Pons (tissue), 1 donor: ENCODE measurements around the gene GFI1B.
A peak's percentile ranks its signal among the peaks of the same experiment; 100 is the strongest.
"Not testable (repeated sequence)": the region's sequence is repeated elsewhere in the genome, so short reads cannot be mapped to it uniquely, and the experiment has no call there.

Experiments used
- DNase-seq: peaks from one replicate; pipeline ENCODE4 v3.0.0-alpha.2; 2016; ENCODE audit warnings: low spot score

Gene GFI1B

GRCh38 chr9:132978451-132979131, at the start of gene GFI1B:
GFI1B (plus strand) TSS chr9:132978694; CDS start chr9:132986679, 7,985 bp downstream.
- no peak for DNase-seq

DNA sequence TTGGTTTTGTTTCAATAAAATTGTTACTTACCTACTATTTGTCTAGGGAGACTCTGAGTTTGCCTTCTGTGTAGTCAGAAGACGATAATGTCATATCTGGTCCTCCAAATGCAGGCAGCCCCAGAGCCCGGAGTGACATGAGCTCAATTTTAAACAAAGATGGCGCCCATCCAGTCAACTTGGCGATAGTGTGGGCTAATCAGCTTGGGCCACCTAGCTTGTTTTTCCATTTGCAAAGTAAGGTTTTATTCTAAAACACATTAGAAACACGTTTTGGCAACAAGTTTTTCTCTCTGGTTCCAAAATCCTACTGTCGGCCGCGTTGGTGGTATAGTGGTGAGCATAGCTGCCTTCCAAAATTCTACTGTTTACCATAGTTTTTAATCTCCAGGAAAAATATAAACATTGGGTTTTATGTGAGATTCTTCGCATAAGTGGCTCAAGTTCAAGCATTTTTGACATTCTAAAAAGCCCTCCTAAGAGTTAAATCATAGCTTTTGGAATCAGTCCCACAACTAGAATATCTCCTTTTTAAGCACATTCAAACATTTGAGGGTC, 47.2 kb upstream of the GFI1B start:
- no peak for DNase-seq

- DNase-seq: no peak
Observed at GRCh38 chr9:132935026-132935425, 43.5 kb upstream of the GFI1B start.

- DNase-seq: no peak
Observed at GRCh38 chr9:132937463-132937901, 41.0 kb upstream of the GFI1B start.

DNA sequence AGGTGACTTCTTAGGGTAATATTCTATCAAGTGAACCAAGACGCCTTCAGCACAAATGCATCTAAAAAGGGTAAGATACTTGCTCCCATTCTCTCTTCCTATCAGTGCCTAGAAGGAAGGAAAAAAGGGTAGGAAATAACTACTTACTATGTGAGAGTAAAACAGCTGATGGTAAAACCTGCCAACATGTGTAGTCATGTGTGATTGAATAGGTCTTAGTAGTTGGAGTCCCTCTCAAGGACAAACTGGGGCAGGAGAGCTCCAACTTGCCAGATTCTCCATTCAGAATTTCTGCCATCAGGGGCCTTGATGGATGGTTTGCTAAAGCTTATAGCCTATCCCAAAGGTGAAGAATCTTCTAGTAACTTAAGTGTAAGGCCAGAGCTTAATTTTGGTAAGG, 39.3 kb upstream of the GFI1B start:
- no peak for DNase-seq

DNA sequence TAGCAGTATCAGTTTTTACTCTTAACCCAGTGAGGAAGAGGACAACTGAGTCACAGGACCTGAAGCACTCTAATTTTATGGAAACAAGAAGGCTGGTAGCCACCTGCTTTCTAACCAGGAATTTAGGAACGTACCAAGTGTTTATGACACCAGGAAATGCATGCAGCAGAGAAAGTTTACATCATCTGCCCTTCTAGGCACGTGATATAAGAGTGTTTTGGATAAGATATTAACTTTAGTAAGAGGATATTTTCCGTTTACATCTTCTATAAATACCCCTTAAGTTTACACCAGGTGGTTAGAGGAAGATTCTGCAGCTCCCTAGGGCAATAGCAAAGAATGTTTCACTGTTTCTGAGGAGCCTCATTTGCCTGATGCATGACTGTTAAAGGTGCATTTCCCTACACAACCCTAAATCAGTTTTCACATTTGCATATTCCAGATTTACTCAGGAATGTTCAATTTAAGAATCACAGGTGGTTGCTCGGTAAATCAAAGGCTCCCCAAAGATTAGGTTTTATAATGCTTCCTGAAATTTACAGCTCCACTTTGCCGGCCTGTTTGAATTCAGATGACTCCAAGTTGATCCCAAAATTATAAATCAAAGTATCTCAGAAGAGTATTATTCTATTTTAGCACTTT, 35.8 kb upstream of the GFI1B start:
- DNase-seq: no peak

GRCh38 chr9:132943651-132944293, 34.7 kb upstream of the GFI1B start:
- peak; percentile 31 for DNase-seq

- DNase-seq: peak; percentile 84
Observed at GRCh38 chr9:132944294-132945185, 34.0 kb upstream of the GFI1B start, which contains the start of gene TSC1. TSC1 (minus strand) TSS chr9:132944616; CDS start chr9:132928872, 15,744 bp downstream.

- peak; percentile 41 for DNase-seq
Observed at GRCh38 chr9:132945186-132946130, 33.0 kb upstream of the GFI1B start.

GRCh38 chr9:132946211-132946610, 32.3 kb upstream of the GFI1B start:
- no peak for DNase-seq

- no peak for DNase-seq
Observed at GRCh38 chr9:132946631-132947295, 31.7 kb upstream of the GFI1B start.

- no peak for DNase-seq
Observed at GRCh38 chr9:132947756-132948155, 30.7 kb upstream of the GFI1B start.

DNA sequence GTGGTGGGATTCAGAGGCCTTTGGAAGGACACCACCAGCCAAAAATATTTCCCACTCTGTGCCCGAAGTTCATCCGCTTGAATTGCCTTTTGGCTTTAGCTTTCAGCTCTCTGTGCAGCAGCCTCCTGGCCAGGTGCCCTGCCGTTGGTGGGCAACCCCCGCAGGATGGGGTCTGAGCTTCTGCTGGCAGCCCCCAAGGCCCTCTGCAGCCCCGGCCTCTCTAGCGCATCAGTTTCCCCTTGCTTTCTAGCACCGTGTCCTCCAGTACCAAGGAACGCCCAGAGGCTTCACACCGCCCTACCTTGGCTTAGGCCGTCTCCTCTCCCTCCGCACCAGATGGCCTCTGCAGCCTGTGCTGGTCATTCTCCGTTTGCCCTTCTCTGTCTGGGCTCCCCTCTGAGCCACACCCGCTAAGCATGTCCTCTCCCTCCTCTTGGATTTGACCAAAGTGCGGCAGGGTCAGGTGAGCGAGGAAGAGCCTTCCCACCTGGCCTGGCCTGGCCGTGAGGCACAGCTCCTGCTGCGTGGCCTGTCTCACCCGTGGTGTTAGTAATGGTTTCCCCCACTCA, 29.9 kb upstream of the GFI1B start:
- DNase-seq: no peak

DNA sequence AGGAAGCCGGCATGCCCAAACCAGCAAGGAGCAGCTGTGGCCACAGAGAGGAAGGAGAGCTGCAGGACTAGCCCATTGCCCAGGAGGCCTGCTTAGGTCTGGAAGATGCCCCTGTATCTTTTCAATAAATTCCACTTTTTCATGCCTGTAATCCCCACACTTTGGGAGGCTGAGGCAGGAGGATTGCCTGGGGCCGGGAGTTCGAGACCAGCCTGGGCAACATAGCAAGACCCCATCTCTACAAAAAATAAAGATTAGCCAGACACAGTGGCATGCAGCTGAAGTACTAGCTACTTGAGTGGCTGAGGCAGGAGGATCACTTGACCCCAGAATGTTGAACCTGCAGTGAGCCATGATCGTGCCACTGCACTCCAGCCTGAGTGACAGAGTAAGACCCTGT, 28.8 kb upstream of the GFI1B start:
- DNase-seq: no peak

GRCh38 chr9:132955123-132955522, 23.4 kb upstream of the GFI1B start:
- DNase-seq: no peak

- DNase-seq: no peak
Observed at GRCh38 chr9:132955768-132956167, 22.7 kb upstream of the GFI1B start.

- DNase-seq: no peak
Observed at GRCh38 chr9:132957805-132958204, 20.7 kb upstream of the GFI1B start.

DNA sequence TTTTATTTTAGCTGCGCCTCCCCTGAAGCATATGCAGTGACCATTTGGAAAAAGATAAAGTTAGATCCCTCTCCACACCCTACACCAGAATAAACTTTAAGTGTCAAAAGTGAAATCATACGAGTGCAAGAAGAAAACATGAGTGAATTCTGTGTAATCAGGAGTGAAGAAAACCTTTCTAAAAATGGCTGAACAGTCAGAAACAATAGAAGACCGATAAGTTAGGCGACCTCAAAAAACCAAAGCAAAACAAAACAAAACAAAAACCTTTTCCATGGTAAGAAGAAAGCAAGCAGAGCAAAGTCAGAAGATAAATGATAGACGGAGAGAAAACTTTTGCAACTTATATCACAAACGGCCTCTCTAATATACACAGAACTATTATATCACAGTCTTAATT, 17.5 kb upstream of the GFI1B start:
- no peak for DNase-seq

DNA sequence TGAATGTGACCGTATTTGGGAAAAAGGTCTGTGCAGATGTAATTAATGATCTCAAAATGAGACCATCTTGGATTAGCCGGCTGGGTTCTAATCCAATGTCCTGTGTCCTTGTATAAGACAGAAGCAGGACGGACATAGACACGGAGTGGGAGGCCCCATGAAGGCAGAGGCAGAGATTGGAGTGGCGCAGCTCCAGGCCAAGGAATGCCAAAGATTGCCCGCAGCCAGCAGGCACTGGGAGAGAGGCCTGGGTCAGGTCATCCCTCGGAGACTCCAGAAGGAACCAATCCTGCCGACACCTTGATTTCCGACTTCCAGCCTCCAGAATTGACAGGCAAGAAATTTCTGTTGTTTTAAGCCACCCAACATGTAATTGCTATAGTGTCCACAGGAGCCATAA, 13.0 kb upstream of the GFI1B start:
- no peak for DNase-seq

GRCh38 chr9:132967908-132968307, 10.6 kb upstream of the GFI1B start:
- DNase-seq: not testable (repeated sequence)
